ENCODE data around the gene RTN4RL2. TPM values are rescaled to one million over a fixed set of nuclear protein-coding genes. Genes with fewer than 3 reads are reported as not detected.

RTN4RL2 gene
- total RNA-seq, 3 donors from 2014 or later: 0.32 to 2.3 (median 1.8) TPM

GRCh38 chr11:57446055-57446454 lies 14.3 kb upstream of the RTN4RL2 start:
- H3K27ac ChIP-seq: no peak overlapping the region
- H3K27me3 ChIP-seq: no peaks in the 10 kb centered on the region
- no peaks in the 10 kb centered on the region for H3K4me1 ChIP-seq
- no peaks in the 10 kb centered on the region for H3K9me3 ChIP-seq
- no peaks in the 10 kb centered on the region for H3K36me3 ChIP-seq
- intact Hi-C loops (cut with DNase I; ENCODE audit: low total_unique reads): no loop called here
- TF ChIP-seq CTCF (IDR thresholded peaks at IDR 0.05): no peak
- TF ChIP-seq POLR2A (IDR thresholded peaks at IDR 0.05): no peak
- no peak for TF ChIP-seq POLR2AphosphoS5 (IDR thresholded peaks at IDR 0.05)
- DNase-seq (ENCODE audit: low spot score in 2 of 2): no peak
- no peak overlapping the region for H3K4me3 ChIP-seq

- Histone ChIP-seq H3K4me1 (peaks cover 6 to 13% of the 10 kb centered on the region in 2 donors), H3K36me3 (no peaks in the 10 kb centered on the region), H3K27me3 (peaks cover 0 to 7% of the 10 kb centered on the region in 2 donors), H3K4me3 (no peak overlapping the region), H3K9me3 (no peaks in the 10 kb centered on the region), H3K27ac (no peak overlapping the region)
- intact Hi-C loops (cut with DNase I; ENCODE audit: low total_unique reads): loop anchor here (10.0 kb wide), 1 partner anchor 109 kb away; no protein-coding TSS in a partner anchor
- no peak for DNase-seq (ENCODE audit: low spot score in 2 of 2)
- no peak for TF ChIP-seq POLR2AphosphoS5 (IDR thresholded peaks at IDR 0.05)
- TF ChIP-seq POLR2A (IDR thresholded peaks at IDR 0.05): no peak
- no peak for TF ChIP-seq CTCF (IDR thresholded peaks at IDR 0.05)
Observed at GRCh38 chr11:57453543-57454177, 6.7 kb upstream of the RTN4RL2 start.

GRCh38 chr11:57456960-57457642 lies 3.2 kb upstream of the RTN4RL2 start:
- intact Hi-C loops (cut with DNase I; ENCODE audit: low total_unique reads): loop anchor here (5.0 to 10.0 kb wide), 2 partner anchors 70 to 112 kb away; no protein-coding TSS in a partner anchor
- no peaks in the 10 kb centered on the region for H3K36me3 ChIP-seq
- peaks cover 0 to 19% of the 10 kb centered on the region in 2 donors for H3K27me3 ChIP-seq
- TF ChIP-seq POLR2AphosphoS5 (IDR thresholded peaks at IDR 0.05): peak in 1 of 3 donors; percentile 29
- no peak for TF ChIP-seq POLR2A (IDR thresholded peaks at IDR 0.05)
- peak; percentile 63 to 96 (median 92) for TF ChIP-seq CTCF (IDR thresholded peaks at IDR 0.05)
- peak; percentile 77 to 89 for DNase-seq (ENCODE audit: low spot score in 2 of 2)
- no peak overlapping the region for H3K27ac ChIP-seq
- no peaks in the 10 kb centered on the region for H3K9me3 ChIP-seq
- H3K4me1 ChIP-seq: peaks cover 6 to 26% of the 10 kb centered on the region in 2 donors
- peak overlapping the region in 1 of 3 donors; percentile 72 for H3K4me3 ChIP-seq

GRCh38 chr11:57457643-57458023 lies 2.7 kb upstream of the RTN4RL2 start:
- Histone ChIP-seq H3K36me3 (no peaks in the 10 kb centered on the region), H3K9me3 (no peaks in the 10 kb centered on the region), H3K27ac (no peak overlapping the region), H3K27me3 (peaks cover 0 to 19% of the 10 kb centered on the region in 2 donors), H3K4me3 (peak overlapping the region in 1 of 3 donors; percentile 72), H3K4me1 (peaks cover 6 to 26% of the 10 kb centered on the region in 2 donors)
- DNase-seq (ENCODE audit: low spot score in 2 of 2): no peak
- peak in 1 of 3 donors; percentile 11 for TF ChIP-seq CTCF (IDR thresholded peaks at IDR 0.05)
- TF ChIP-seq POLR2AphosphoS5 (IDR thresholded peaks at IDR 0.05): no peak
- no peak for TF ChIP-seq POLR2A (IDR thresholded peaks at IDR 0.05)
- intact Hi-C loops (cut with DNase I; ENCODE audit: low total_unique reads): loop anchor here (5.0 to 10.0 kb wide), 2 partner anchors 70 to 113 kb away; no protein-coding TSS in a partner anchor

GRCh38 chr11:57458060-57458409 lies 2.3 kb upstream of the RTN4RL2 start:
- TF ChIP-seq CTCF (IDR thresholded peaks at IDR 0.05): no peak
- TF ChIP-seq POLR2A (IDR thresholded peaks at IDR 0.05): no peak
- TF ChIP-seq POLR2AphosphoS5 (IDR thresholded peaks at IDR 0.05): no peak
- intact Hi-C loops (cut with DNase I; ENCODE audit: low total_unique reads): loop anchor here (5.0 to 10.0 kb wide), 2 partner anchors 69 to 113 kb away; no protein-coding TSS in a partner anchor
- peaks cover 0 to 19% of the 10 kb centered on the region in 2 donors for H3K27me3 ChIP-seq
- DNase-seq (ENCODE audit: low spot score in 2 of 2): no peak
- H3K27ac ChIP-seq: peak overlapping the region in 1 of 2 donors; percentile 4
- H3K36me3 ChIP-seq: no peaks in the 10 kb centered on the region
- peak overlapping the region; percentile 30 to 72 (median 56) for H3K4me3 ChIP-seq
- H3K4me1 ChIP-seq: peaks cover 6 to 26% of the 10 kb centered on the region in 2 donors
- H3K9me3 ChIP-seq: no peaks in the 10 kb centered on the region
